Natural killer cell (primary cell): ENCODE measurements around the gene TDP1. TPM values are rescaled to one million over a fixed set of nuclear protein-coding genes. Genes with fewer than 3 reads are reported as not detected.

Source experiments
- ATAC-seq, 3 donors: fragments of 150-1000 bp in 2 of 3; fragments of 200-7000 bp in 1 of 3; cut with Tn5 transposase; 1 replicate in 1 of 3; 2 replicates in 2 of 3; pipeline ENCODE4 v1.10.0; 2021; ENCODE audit warnings: mild to moderate bottlenecking in 2 of 3, moderate library complexity in 2 of 3
- DNase-seq, 2 donors: peaks; one replicate each; pipeline versions ENCODE4 v3.0.0 to v3.0.0-alpha.2; 2013 to 2021; ENCODE audit warnings: mixed read lengths in 1 of 2
- H3K27ac ChIP-seq: one replicate; pipeline ENCODE4 v1.5.1; 2013; ENCODE audit warnings: mild to moderate bottlenecking, low read length
- H3K27me3 ChIP-seq: one replicate; pipeline ENCODE4 v1.6.1; 2013; ENCODE audit warnings: low read length; ENCODE audit not compliant: control insufficient read depth, insufficient read depth
- H3K36me3 ChIP-seq: one replicate; pipeline ENCODE4 v1.6.1; 2013; ENCODE audit warnings: low read length; ENCODE audit not compliant: control insufficient read depth, insufficient read depth
- H3K4me1 ChIP-seq: one replicate; pipeline ENCODE4 v1.6.1; 2013; ENCODE audit warnings: low read length; ENCODE audit not compliant: control insufficient read depth, insufficient read depth
- H3K4me3 ChIP-seq: one replicate; pipeline ENCODE4 v1.5.1; 2013; ENCODE audit warnings: low read length
- H3K9me3 ChIP-seq: one replicate; pipeline ENCODE4 v1.6.1; 2013; ENCODE audit warnings: low read length; ENCODE audit not compliant: control insufficient read depth, insufficient read depth
- H3K27ac Mint-ChIP-seq, 2 donors: one replicate each; pipeline ENCODE4 v1.8.0; 2022; ENCODE audit warnings: mild to moderate bottlenecking in 2 of 2, mixed read lengths in 2 of 2, moderate library complexity in 1 of 2
- H3K27me3 Mint-ChIP-seq, 2 donors: one replicate each; pipeline ENCODE4 v1.8.0; 2022; ENCODE audit warnings: low read depth in 2 of 2, mixed read lengths in 2 of 2
- H3K36me3 Mint-ChIP-seq: one replicate; pipeline ENCODE4 v1.8.0; 2022; ENCODE audit warnings: mixed read lengths
- H3K4me1 Mint-ChIP-seq, 2 donors: one replicate each; pipeline ENCODE4 v1.8.0; 2022; ENCODE audit warnings: mixed read lengths in 2 of 2
- H3K4me3 Mint-ChIP-seq: one replicate; pipeline ENCODE4 v1.8.0; 2022; ENCODE audit warnings: mild to moderate bottlenecking, moderate library complexity, mixed read lengths
- H3K9me3 Mint-ChIP-seq, 2 donors: one replicate each; pipeline ENCODE4 v1.8.0; 2022; ENCODE audit warnings: mixed read lengths in 2 of 2
- WGBS: methylation state at CpG from one replicate; pipeline ENCODE4 v1.1.7; 2013; ENCODE audit warnings: missing lambda C conversion rate; ENCODE audit not compliant: insufficient coverage; 5-methylcytosine and 5-hydroxymethylcytosine counted together
- intact Hi-C: fragments of 100-400 bp; cut with micrococcal nuclease; formaldehyde crosslinking; loops from one replicate; pipeline ENCODE4 v1.14.2; 2022
- total RNA-seq, 4 donors: library from RNA; stranded (reverse); fragments of 120-200 nt in 1 of 4; gene quantifications; one replicate each; pipeline versions ENCODE4 v1.2.3 to v1.2.4, GENCODE V29; 2013 to 2022
- TF ChIP-seq, protein P1 (sequence below): fragments of 200-600 bp; IDR thresholded peaks from one replicate; pipeline ENCODE4 v1.8.0; 2022; ENCODE audit warnings: antibody characterized with exemption

Gene TDP1
- total RNA-seq, 3 donors from 2014 or later (not counting 1 experiment from before 2014, with no cell fraction given) = 41.8 to 59.6 (median 54.3) TPM

DNA sequence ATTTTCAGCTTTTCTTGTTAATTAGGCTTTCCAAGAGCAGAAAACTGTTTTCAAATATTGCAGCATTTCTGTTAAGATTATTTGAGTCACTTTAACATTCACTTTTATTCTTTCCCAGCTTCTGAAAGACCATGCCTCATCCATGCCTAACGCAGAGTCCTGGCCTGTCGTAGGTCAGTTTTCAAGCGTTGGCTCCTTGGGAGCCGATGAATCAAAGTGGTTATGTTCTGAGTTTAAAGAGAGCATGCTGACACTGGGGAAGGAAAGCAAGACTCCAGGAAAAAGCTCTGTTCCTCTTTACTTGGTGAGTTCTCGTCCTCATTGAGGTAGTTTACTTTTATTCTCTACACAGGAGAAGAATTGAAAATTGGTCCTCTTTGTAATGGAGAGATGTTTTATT lies 33.1 kb downstream of the TDP1 start:
- Histone ChIP-seq H3K4me1 (no peaks in the 10 kb centered on the region), H3K4me3 (no peak overlapping the region), H3K27ac (no peak overlapping the region), H3K27me3 (no peaks in the 10 kb centered on the region), H3K36me3 (peaks cover 70% of the 10 kb centered on the region), H3K9me3 (no peaks in the 10 kb centered on the region)
- peaks cover 7% of the 10 kb centered on the region for H3K36me3 Mint-ChIP-seq
- no peak overlapping the region for H3K4me3 Mint-ChIP-seq
- intact Hi-C loops = no loop called here
- DNase-seq (no peak), ATAC-seq (no peak)
- no peaks in the 10 kb centered on the region for H3K27me3 Mint-ChIP-seq
- H3K27ac Mint-ChIP-seq = no peak overlapping the region
- H3K4me1 Mint-ChIP-seq = no peaks in the 10 kb centered on the region
- TF ChIP-seq, protein P1, sequence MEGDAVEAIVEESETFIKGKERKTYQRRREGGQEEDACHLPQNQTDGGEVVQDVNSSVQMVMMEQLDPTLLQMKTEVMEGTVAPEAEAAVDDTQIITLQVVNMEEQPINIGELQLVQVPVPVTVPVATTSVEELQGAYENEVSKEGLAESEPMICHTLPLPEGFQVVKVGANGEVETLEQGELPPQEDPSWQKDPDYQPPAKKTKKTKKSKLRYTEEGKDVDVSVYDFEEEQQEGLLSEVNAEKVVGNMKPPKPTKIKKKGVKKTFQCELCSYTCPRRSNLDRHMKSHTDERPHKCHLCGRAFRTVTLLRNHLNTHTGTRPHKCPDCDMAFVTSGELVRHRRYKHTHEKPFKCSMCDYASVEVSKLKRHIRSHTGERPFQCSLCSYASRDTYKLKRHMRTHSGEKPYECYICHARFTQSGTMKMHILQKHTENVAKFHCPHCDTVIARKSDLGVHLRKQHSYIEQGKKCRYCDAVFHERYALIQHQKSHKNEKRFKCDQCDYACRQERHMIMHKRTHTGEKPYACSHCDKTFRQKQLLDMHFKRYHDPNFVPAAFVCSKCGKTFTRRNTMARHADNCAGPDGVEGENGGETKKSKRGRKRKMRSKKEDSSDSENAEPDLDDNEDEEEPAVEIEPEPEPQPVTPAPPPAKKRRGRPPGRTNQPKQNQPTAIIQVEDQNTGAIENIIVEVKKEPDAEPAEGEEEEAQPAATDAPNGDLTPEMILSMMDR = no peak
- WGBS = 100% methylated on average over 5 of the region's 5 CpGs
- no peaks in the 10 kb centered on the region for H3K9me3 Mint-ChIP-seq

DNA sequence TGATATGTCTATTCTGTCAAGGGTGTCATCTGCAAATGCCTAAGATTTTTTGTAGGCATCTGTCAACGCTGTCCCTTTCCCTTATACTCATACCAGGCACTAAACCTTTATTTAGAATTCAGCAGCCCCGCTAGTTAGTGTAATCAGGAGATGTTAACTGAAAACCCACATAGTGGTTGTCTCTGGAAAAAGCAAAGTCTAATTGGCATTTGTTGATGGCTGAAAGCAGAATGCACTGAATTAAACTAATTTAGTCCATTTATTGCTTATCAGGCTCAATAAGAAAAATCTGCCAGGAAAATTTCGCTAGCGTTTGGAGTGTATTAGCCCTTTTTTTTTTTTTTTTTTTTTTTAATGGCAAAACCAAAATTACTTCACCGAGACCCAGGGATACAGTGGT lies 34.5 kb downstream of the TDP1 start:
- ATAC-seq (no peak), DNase-seq (no peak)
- TF ChIP-seq, protein P1 = no peak
- Histone ChIP-seq H3K27me3 (no peaks in the 10 kb centered on the region), H3K27ac (no peak overlapping the region), H3K4me1 (no peaks in the 10 kb centered on the region), H3K36me3 (peaks cover 76% of the 10 kb centered on the region), H3K4me3 (no peak overlapping the region), H3K9me3 (no peaks in the 10 kb centered on the region)
- Mint-ChIP-seq H3K27me3 (no peaks in the 10 kb centered on the region), H3K4me3 (no peak overlapping the region), H3K27ac (no peak overlapping the region), H3K36me3 (peaks cover 9% of the 10 kb centered on the region), H3K9me3 (no peaks in the 10 kb centered on the region), H3K4me1 (no peaks in the 10 kb centered on the region)
- WGBS = 100% methylated on average over 3 of the region's 5 CpGs
- intact Hi-C loops = no loop called here

DNA sequence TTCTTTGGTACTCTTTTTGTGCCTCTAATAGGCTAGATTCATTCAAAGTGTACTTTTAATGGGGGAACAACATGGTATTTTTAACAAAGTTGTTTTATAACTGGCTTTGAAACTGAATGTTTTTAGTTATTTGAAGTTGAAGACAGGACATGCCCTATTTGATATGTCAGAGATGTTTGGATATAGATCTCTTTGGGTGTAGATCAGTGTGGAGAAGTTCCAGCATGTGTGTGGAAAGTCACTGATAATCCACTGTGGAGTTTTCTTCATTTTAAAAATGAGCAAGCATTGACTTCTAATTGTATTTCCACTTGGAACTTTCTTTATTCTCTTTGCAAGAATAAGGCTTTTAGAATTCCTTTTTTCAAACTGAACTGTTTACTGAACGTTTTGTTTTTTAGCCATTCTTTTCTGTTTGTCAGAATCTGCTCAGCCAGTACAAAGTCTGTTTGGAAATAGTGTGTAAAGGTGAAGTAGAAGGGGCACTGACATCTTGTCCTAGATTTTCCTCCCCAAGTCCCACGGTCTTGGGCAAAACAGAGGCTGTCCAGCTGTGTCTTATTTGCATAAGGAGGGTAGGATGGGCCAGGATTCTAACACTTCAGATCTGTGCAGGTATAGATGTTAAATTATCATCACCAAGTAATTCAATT lies 35.0 kb downstream of the TDP1 start:
- H3K4me3 Mint-ChIP-seq = no peak overlapping the region
- ATAC-seq = no peak
- intact Hi-C loops = no loop called here
- DNase-seq = no peak
- 90% methylated on average over 2 of the region's 2 CpGs for WGBS
- TF ChIP-seq, protein P1 = no peak
- H3K27me3 Mint-ChIP-seq = no peaks in the 10 kb centered on the region
- peaks cover 78% of the 10 kb centered on the region for H3K36me3 ChIP-seq
- no peak overlapping the region for H3K27ac ChIP-seq
- no peaks in the 10 kb centered on the region for H3K9me3 Mint-ChIP-seq
- H3K9me3 ChIP-seq = no peaks in the 10 kb centered on the region
- no peaks in the 10 kb centered on the region for H3K4me1 ChIP-seq
- no peak overlapping the region for H3K4me3 ChIP-seq
- no peaks in the 10 kb centered on the region for H3K27me3 ChIP-seq
- peaks cover 12% of the 10 kb centered on the region for H3K36me3 Mint-ChIP-seq
- H3K27ac Mint-ChIP-seq = no peak overlapping the region
- H3K4me1 Mint-ChIP-seq = no peaks in the 10 kb centered on the region

DNA sequence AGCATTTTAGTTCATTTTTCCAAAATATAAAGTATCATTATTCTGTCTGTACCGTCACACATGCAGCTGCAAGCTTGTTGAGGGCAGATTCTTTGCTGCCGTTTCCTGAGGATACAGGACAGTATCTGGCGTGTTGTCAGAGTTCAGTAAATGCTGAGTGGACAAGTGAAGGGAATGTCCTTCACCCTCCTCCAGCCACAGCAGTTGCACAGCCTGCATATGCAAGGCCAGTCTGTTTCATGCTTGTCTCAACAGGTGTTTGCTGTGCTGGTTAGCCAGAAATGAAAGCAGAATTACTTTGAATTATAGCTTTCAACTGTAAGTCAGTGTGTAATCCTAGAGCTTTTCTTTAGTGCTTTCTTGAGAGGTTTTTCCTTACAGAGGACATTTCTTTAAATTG lies 36.5 kb downstream of the TDP1 start:
- ATAC-seq (no peak), DNase-seq (no peak)
- 96% methylated on average over 3 of the region's 3 CpGs for WGBS
- no peak overlapping the region for H3K27ac ChIP-seq
- H3K36me3 ChIP-seq = peaks cover 78% of the 10 kb centered on the region
- no peak overlapping the region for H3K27ac Mint-ChIP-seq
- H3K4me3 Mint-ChIP-seq = no peak overlapping the region
- H3K4me3 ChIP-seq = no peak overlapping the region
- H3K9me3 ChIP-seq = no peaks in the 10 kb centered on the region
- no peaks in the 10 kb centered on the region for H3K4me1 Mint-ChIP-seq
- no peaks in the 10 kb centered on the region for H3K9me3 Mint-ChIP-seq
- peaks cover 21% of the 10 kb centered on the region for H3K36me3 Mint-ChIP-seq
- H3K27me3 ChIP-seq = no peaks in the 10 kb centered on the region
- no peaks in the 10 kb centered on the region for H3K27me3 Mint-ChIP-seq
- intact Hi-C loops = no loop called here
- no peaks in the 10 kb centered on the region for H3K4me1 ChIP-seq
- TF ChIP-seq, protein P1 = no peak
